Right lobe of liver (tissue), 6 donors: ENCODE data around the gene AUH. TPM values are rescaled to one million over a fixed set of nuclear protein-coding genes. Genes with fewer than 3 reads are reported as not detected.

ENCODE experiments used
- ATAC-seq, 4 donors: fragments of 200-7000 bp; cut with Tn5 transposase; one replicate each; pipeline ENCODE4 v1.9.1; 2020; ENCODE audit warnings: mild to moderate bottlenecking in 4 of 4, moderate library complexity in 4 of 4
- DNase-seq, 3 donors: peaks; one replicate each; pipeline ENCODE4 v3.0.0-alpha.2; 2020
- H3K27ac ChIP-seq, 3 donors: fragments of 200-600 bp; one replicate each; pipeline ENCODE4 v1.8.0; 2022
- H3K27me3 ChIP-seq, 2 donors: fragments of 200-600 bp; one replicate each; pipeline ENCODE4 v1.8.0; 2022
- H3K36me3 ChIP-seq, 4 donors: fragments of 200-600 bp; sonication (generic) in 1 of 4; one replicate each; pipeline versions ENCODE4 v1.5.1 to v1.8.0; 2017 to 2022; ENCODE audit warnings: control low read depth in 1 of 4
- H3K4me1 ChIP-seq, 4 donors: fragments of 200-600 bp; sonication (generic) in 1 of 4; one replicate each; pipeline versions ENCODE4 v1.5.1 to v1.8.0; 2017 to 2022; ENCODE audit warnings: control low read depth in 1 of 4
- H3K4me3 ChIP-seq, 3 donors: fragments of 200-600 bp; one replicate each; pipeline ENCODE4 v1.8.0; 2022
- H3K9me3 ChIP-seq, 4 donors: fragments of 200-600 bp; sonication (generic) in 1 of 4; one replicate each; pipeline versions ENCODE4 v1.5.1 to v1.8.0; 2017 to 2022; ENCODE audit warnings: control low read depth in 1 of 4
- CTCF ChIP-seq, 4 donors: fragments of 200-600 bp in 3 of 4; fragments of 450-650 bp in 1 of 4; IDR thresholded peaks; one replicate each; pipeline versions ENCODE4 v1.5.1 to v1.8.0; 2016 to 2022; ENCODE audit warnings: antibody characterized with exemption in 4 of 4, mild to moderate bottlenecking in 2 of 4
- POLR2A ChIP-seq: fragments of 450-650 bp; IDR thresholded peaks from one replicate; pipeline ENCODE4 v1.6.1; 2017; ENCODE audit warnings: antibody characterized with exemption, mild to moderate bottlenecking
- WGBS: methylation state at CpG from one replicate; pipeline ENCODE4 v1.1.6; 2018; ENCODE audit warnings: low coverage, low lambda C conversion rate; ENCODE audit not compliant: insufficient coverage; ENCODE audit errors: missing lambda C conversion rate; 5-methylcytosine and 5-hydroxymethylcytosine counted together
- intact Hi-C, 2 donors: fragments of 100-400 bp; cut with DNase I; formaldehyde crosslinking; loops; one replicate each; pipeline versions ENCODE4 v1.11.2 to v1.14.1; 2022
- total RNA-seq, 6 experiments: library from RNA; depleted of rRNA in 2 of 6; stranded (reverse); fragments of >200 nt in 2 of 6; fragmentation: NEBNext Ultra II Directional in 3 of 6; extraction: Animal tissue kit (Norgen Biotek cat#: 25700) in 3 of 6; gene quantifications; one replicate each; pipeline versions ENCODE4 v1.1.0 to v1.2.4, GENCODE V29; 2016 to 2023
- donor health status: DM: no; HTN: yes; CAD: no.
- donor health status: DM: no; HTN: no; CAD: no.
- donor health status: DM: no; HTN: no; CAD: no.
- donor health status: DM: no; HTN: yes; CAD: no.
- donor health status: DM: no; HTN: yes; CAD: no.

The AUH gene
- total RNA-seq, 6 experiments from 2014 or later: 12.0 to 22.4 (median 18.4) TPM

- TF ChIP-seq CTCF (IDR thresholded peaks at IDR 0.05) (no peak), POLR2A (no peak)
- no peaks in the 10 kb centered on the region for H3K9me3 ChIP-seq
- H3K27ac ChIP-seq: no peak overlapping the region
- no peaks in the 10 kb centered on the region for H3K27me3 ChIP-seq
- no peak for ATAC-seq
- DNase-seq: no peak
- H3K4me3 ChIP-seq: no peak overlapping the region
- no peaks in the 10 kb centered on the region for H3K4me1 ChIP-seq
- intact Hi-C loops: no loop called here
- 85% methylated on average over 1 of the region's 1 CpG for WGBS
- no peaks in the 10 kb centered on the region for H3K36me3 ChIP-seq
These were observed 45.6 kb downstream of the AUH start for GRCh38 chr9:91316093-91316492.

GRCh38 chr9:91315191-91315590 is 46.5 kb downstream of the AUH start:
- intact Hi-C loops: no loop called here
- H3K4me3 ChIP-seq: no peak overlapping the region
- H3K27ac ChIP-seq: no peak overlapping the region
- no peaks in the 10 kb centered on the region for H3K9me3 ChIP-seq
- H3K4me1 ChIP-seq: no peaks in the 10 kb centered on the region
- 100% methylated on average over 2 of the region's 5 CpGs for WGBS
- TF ChIP-seq POLR2A (no peak), CTCF (IDR thresholded peaks at IDR 0.05) (no peak)
- DNase-seq (no peak), ATAC-seq (no peak)
- no peaks in the 10 kb centered on the region for H3K36me3 ChIP-seq
- H3K27me3 ChIP-seq: no peaks in the 10 kb centered on the region

- intact Hi-C loops: no loop called here
- Histone ChIP-seq H3K36me3 (no peaks in the 10 kb centered on the region), H3K27ac (no peak overlapping the region), H3K9me3 (no peaks in the 10 kb centered on the region), H3K4me3 (no peak overlapping the region), H3K27me3 (no peaks in the 10 kb centered on the region), H3K4me1 (no peaks in the 10 kb centered on the region)
- TF ChIP-seq CTCF (IDR thresholded peaks at IDR 0.05): no peak
- TF ChIP-seq POLR2A: no peak
- DNase-seq (no peak), ATAC-seq (no peak)
- 91% methylated on average over 3 of the region's 4 CpGs for WGBS
These were observed 48.9 kb downstream of the AUH start for GRCh38 chr9:91312717-91313325.

- ATAC-seq: no peak
- Histone ChIP-seq H3K4me3 (no peak overlapping the region), H3K36me3 (no peaks in the 10 kb centered on the region), H3K27ac (no peak overlapping the region), H3K27me3 (no peaks in the 10 kb centered on the region), H3K9me3 (no peaks in the 10 kb centered on the region), H3K4me1 (no peaks in the 10 kb centered on the region)
- 94% methylated on average over 2 of the region's 2 CpGs for WGBS
- intact Hi-C loops: no loop called here
- no peak for DNase-seq
- TF ChIP-seq CTCF (IDR thresholded peaks at IDR 0.05) (no peak), POLR2A (no peak)
These were observed 51.7 kb downstream of the AUH start for GRCh38 chr9:91310037-91310436.

GRCh38 chr9:91308191-91308590 is 53.5 kb downstream of the AUH start:
- no peak for DNase-seq
- 81% methylated on average over 2 of the region's 2 CpGs for WGBS
- intact Hi-C loops: no loop called here

More at GRCh38 chr9:91308191-91308590, 53.5 kb downstream of the AUH start:
- Histone ChIP-seq H3K4me3 (no peak overlapping the region), H3K27me3 (no peaks in the 10 kb centered on the region), H3K4me1 (no peaks in the 10 kb centered on the region), H3K9me3 (no peaks in the 10 kb centered on the region), H3K36me3 (no peaks in the 10 kb centered on the region), H3K27ac (no peak overlapping the region)
- ATAC-seq: no peak
- TF ChIP-seq POLR2A: no peak
- TF ChIP-seq CTCF (IDR thresholded peaks at IDR 0.05): no peak
